HCT116 (cell line): Measurements from ENCODE around the gene DYNC1LI1. TPM values are rescaled to one million over a fixed set of nuclear protein-coding genes. Genes with fewer than 3 reads are reported as not detected.

Experiments used
- ATAC-seq: fragments of 200-7000 bp; cut with Tn5 transposase; 2 replicates; pipeline ENCODE4 v1.9.1; 2020; ENCODE audit warnings: mild to moderate bottlenecking, moderate library complexity
- BruUV-seq: library from RNA; stranded (reverse); fragments of 400-500 nt; replicated peaks from 2 replicates; lab custom pipeline; 2021; lab: Mats Ljungman, UMichigan
- CTCF ChIA-PET: fragments of 300-600 bp; sonication (Branson Sonifier 250); formaldehyde crosslinking; loops from one replicate; lab custom pipeline; 2021; ENCODE audit warnings: antibody characterized with exemption; lab: Charles Lee
- POLR2A ChIA-PET: fragments of 300-600, 350-600 bp; sonication (Branson Sonifier 250); formaldehyde crosslinking; loops from one replicate; lab custom pipeline; 2021; ENCODE audit warnings: antibody characterized with exemption; lab: Charles Lee
- RAD21 ChIA-PET, 2 experiments: fragments of 300-600 bp; sonication (Branson Sonifier 250); formaldehyde crosslinking; loops; one replicate each; lab custom pipeline; 2023; ENCODE audit warnings: low total read pairs in 2 of 2; ENCODE audit not compliant: uncharacterized antibody in 2 of 2, unreplicated experiment in 2 of 2, low non-redundant PET in 1 of 2; lab: Charles Lee
- DNase-seq: peaks from one replicate; pipeline ENCODE4 v3.0.0-alpha.2; 2010; ENCODE audit warnings: low read depth, low spot score
- H2AFZ ChIP-seq: fragments of 200-600 bp; shearing (Covaris generic), sonication (generic); 2 replicates; pipeline ENCODE4 v1.6.1; 2017; ENCODE audit warnings: low read depth, mixed run types, mixed read lengths, antibody characterized with exemption, low read length; ENCODE audit not compliant: poor library complexity, severe bottlenecking
- H3K27ac ChIP-seq: 2 replicates; pipeline ENCODE4 v1.5.1; 2012; ENCODE audit warnings: low read depth, low read length
- H3K27me3 ChIP-seq: fragments of 200-600 bp; sonication (generic); 2 replicates; pipeline ENCODE4 v1.6.1; 2016; ENCODE audit warnings: mixed run types, low read length, mixed read lengths; ENCODE audit not compliant: insufficient read depth
- H3K36me3 ChIP-seq, 2 experiments: fragments of 200-500 bp in 1 of 2; fragments of 200-600 bp in 1 of 2; sonication (Bioruptor generic) in 1 of 2; sonication (generic) in 1 of 2; 2 replicates each; pipeline versions ENCODE4 v1.5.1 to v1.6.1; 2014 to 2016; ENCODE audit warnings: low read length in 2 of 2, inconsistent platforms in 1 of 2, mixed read lengths in 1 of 2, mixed run types in 1 of 2; ENCODE audit not compliant: insufficient read depth in 2 of 2, control insufficient read depth in 1 of 2
- H3K4me1 ChIP-seq, 2 experiments: fragments of 200-600 bp in 1 of 2; sonication (generic) in 1 of 2; 2 replicates each; pipeline versions ENCODE4 v1.5.1 to v1.6.1; 2012 to 2017; ENCODE audit warnings: low read length in 2 of 2, inconsistent platforms in 1 of 2, mild to moderate bottlenecking in 1 of 2, mixed read lengths in 1 of 2, mixed run types in 1 of 2, moderate library complexity in 1 of 2; ENCODE audit not compliant: insufficient read depth in 2 of 2, control insufficient read depth in 1 of 2
- H3K4me2 ChIP-seq: fragments of 200-600 bp; sonication (generic); 2 replicates; pipeline ENCODE4 v1.6.1; 2017; ENCODE audit warnings: mixed run types, low read length, mixed read lengths
- H3K4me3 ChIP-seq, 2 experiments: fragments of 200-600 bp in 1 of 2; sonication (generic) in 1 of 2; replicated peaks in 1 of 2; 2 replicates each; pipeline ENCODE4 v1.5.1; 2011 to 2016; ENCODE audit warnings: low read length in 2 of 2, control low read depth in 1 of 2, low read depth in 1 of 2, mild to moderate bottlenecking in 1 of 2, mixed read lengths in 1 of 2, mixed run types in 1 of 2
- H3K79me2 ChIP-seq: fragments of 200-600 bp; sonication (generic); 2 replicates; pipeline ENCODE4 v1.6.1; 2017; ENCODE audit warnings: mild to moderate bottlenecking, mixed run types, low read length, moderate library complexity, mixed read lengths; ENCODE audit not compliant: insufficient read depth
- H3K9ac ChIP-seq: fragments of 200-600 bp; sonication (generic); 2 replicates; pipeline ENCODE4 v1.6.1; 2016; ENCODE audit warnings: low read length, mixed read lengths
- H3K9me2 ChIP-seq: fragments of 200-600 bp; sonication (generic), shearing (Covaris generic); 2 replicates; pipeline ENCODE4 v1.6.1; 2017; ENCODE audit warnings: mixed run types, mild to moderate bottlenecking, moderate library complexity; ENCODE audit not compliant: insufficient read depth
- H3K9me3 ChIP-seq, 2 experiments: fragments of 200-500 bp in 1 of 2; fragments of 200-600 bp in 1 of 2; sonication (Bioruptor generic) in 1 of 2; sonication (generic) in 1 of 2; 2 replicates each; pipeline ENCODE4 v1.6.1; 2014 to 2017; ENCODE audit warnings: low read length in 2 of 2, mixed read lengths in 2 of 2, inconsistent platforms in 1 of 2, low read depth in 1 of 2, mild to moderate bottlenecking in 1 of 2, mixed run types in 1 of 2, moderate library complexity in 1 of 2; ENCODE audit not compliant: control insufficient read depth in 1 of 2, insufficient read depth in 1 of 2
- H4K20me1 ChIP-seq: fragments of 200-600 bp; sonication (generic), shearing (Covaris generic); 2 replicates; pipeline ENCODE4 v1.6.1; 2017; ENCODE audit warnings: mixed run types, mild to moderate bottlenecking, moderate library complexity; ENCODE audit not compliant: insufficient read depth
- ATF3 ChIP-seq: IDR thresholded peaks from 2 replicates; pipeline ENCODE4 v1.6.1; 2012
- CBX3 ChIP-seq: IDR thresholded peaks from 2 replicates; pipeline ENCODE4 v1.6.1; 2012; ENCODE audit warnings: low read depth
- ELF1 ChIP-seq: IDR thresholded peaks from 2 replicates; pipeline ENCODE4 v1.6.1; 2012; ENCODE audit warnings: low read depth, borderline replicate concordance
- JUND ChIP-seq: IDR thresholded peaks from 2 replicates; pipeline ENCODE4 v1.6.1; 2012
- POLR2AphosphoS5 ChIP-seq: IDR thresholded peaks from 2 replicates; pipeline ENCODE4 v1.6.1; 2011; ENCODE audit warnings: mild to moderate bottlenecking, low read depth, low read length, moderate library complexity
- RAD21 ChIP-seq: IDR thresholded peaks from 2 replicates; pipeline ENCODE4 v1.6.1; 2012; ENCODE audit warnings: low read depth, mild to moderate bottlenecking
- REST ChIP-seq: IDR thresholded peaks from 2 replicates; pipeline ENCODE4 v1.6.1; 2012; ENCODE audit warnings: low read depth
- SIN3A ChIP-seq: IDR thresholded peaks from 2 replicates; pipeline ENCODE4 v1.6.1; 2012; ENCODE audit warnings: low read depth
- SRF ChIP-seq: IDR thresholded peaks from 2 replicates; pipeline ENCODE4 v1.6.1; 2012; ENCODE audit warnings: low read depth
- intact Hi-C: fragments of 100-400 bp; cut with micrococcal nuclease; formaldehyde crosslinking; loops from 2 replicates; pipeline ENCODE4 v1.10.0; 2022
- total RNA-seq: library from RNA; stranded (reverse); gene quantifications from one replicate; pipeline ENCODE4 v1.2.1, GENCODE V29; 2021; ENCODE audit not compliant: unreplicated experiment

DYNC1LI1 gene
- total RNA-seq, 1 experiment from 2014 or later: 39.4 TPM

- intact Hi-C loops: no loop called here
Observed at GRCh38 chr3:32551087-32551486, 19.6 kb downstream of the DYNC1LI1 start.

More at GRCh38 chr3:32551087-32551486, 19.6 kb downstream of the DYNC1LI1 start:
- no peak overlapping the region for H3K4me2 ChIP-seq
- H3K79me2 ChIP-seq: peaks cover 96% of the 10 kb centered on the region
- no peak overlapping the region for H3K4me3 ChIP-seq
- H3K27ac ChIP-seq: no peak overlapping the region
- no peak overlapping the region for H3K9ac ChIP-seq
- no peaks in the 10 kb centered on the region for H3K36me3 ChIP-seq
- no peaks in the 10 kb centered on the region for H3K9me3 ChIP-seq
- peaks cover 8% of the 10 kb centered on the region; the same call in 1 of the 2 replicates for H4K20me1 ChIP-seq
- TF ChIP-seq CBX3: no peak
- TF ChIP-seq POLR2AphosphoS5: no peak
- TF ChIP-seq JUND: no peak
- TF ChIP-seq RAD21: no peak
- no peak for TF ChIP-seq ATF3
- TF ChIP-seq SRF: no peak
- TF ChIP-seq REST: no peak
- TF ChIP-seq SIN3A: no peak
- TF ChIP-seq ELF1: no peak
- ChIA-PET POLR2A (no interaction called here), CTCF (no interaction called here), RAD21 (no interaction called here)
- no peaks in the 10 kb centered on the region for H3K4me1 ChIP-seq
- ATAC-seq (no peak), DNase-seq (no peak)
- H2AFZ ChIP-seq: no peak overlapping the region
- no peaks in the 10 kb centered on the region for H3K27me3 ChIP-seq
- BruUV-seq: no TSS peak
- no peaks in the 10 kb centered on the region for H3K9me2 ChIP-seq
